ENCODE measurements around the gene F2. TPM values are rescaled to one million over a fixed set of nuclear protein-coding genes. Genes with fewer than 3 reads are reported as not detected.

The F2 gene
- 0.14 and 0.18 TPM in 2 replicates for total RNA-seq

GRCh38 chr11:46719048-46719542 is at the start of gene F2:
Gene F2 (plus strand): TSS chr11:46719213. CDS start chr11:46719236, 23 bp downstream.

GRCh38 chr11:46700241-46701077 is 18.6 kb upstream of the F2 start, which contains the start of the genes ARHGAP1 and ZNF408:
Gene ARHGAP1 (minus strand): TSS chr11:46700619. CDS start chr11:46696107, 4,512 bp downstream.
Gene ZNF408 (plus strand): TSS chr11:46701031. CDS start chr11:46701048, 17 bp downstream.

Other genes starting within 250 kb of the F2 start
- 13.2 and 18.3 TPM in 2 replicates for gene AMBRA1, start 125.2 kb upstream of the F2 start, total RNA-seq
- 5.0 and 6.6 TPM in 2 replicates for gene HARBI1, start 102.0 kb upstream of the F2 start, total RNA-seq
- 75.1 and 75.2 TPM in 2 replicates for gene ATG13, start 101.7 kb upstream of the F2 start, total RNA-seq
- gene ARHGAP1, start 18.6 kb upstream of the F2 start, total RNA-seq, result 21.9 and 33.9 TPM in 2 replicates
- gene ZNF408, start 18.2 kb upstream of the F2 start, total RNA-seq, result 6.0 and 8.5 TPM in 2 replicates
- 46.4 and 53.5 TPM in 2 replicates for gene CKAP5, start 127.1 kb downstream of the F2 start, total RNA-seq
- gene LRP4, start 199.3 kb downstream of the F2 start, total RNA-seq, result 2.0 and 3.9 TPM in 2 replicates
- gene CSTPP1, start 217.5 kb downstream of the F2 start, total RNA-seq, result 11.6 and 13.2 TPM in 2 replicates

Data from smooth muscle cell of bladder (primary cell).